Measurements from ENCODE around the gene HERC2.
"Not testable (repeated sequence)": the region's sequence is repeated elsewhere in the genome, so short reads cannot be mapped to it uniquely, and the experiment has no call there.

DNA sequence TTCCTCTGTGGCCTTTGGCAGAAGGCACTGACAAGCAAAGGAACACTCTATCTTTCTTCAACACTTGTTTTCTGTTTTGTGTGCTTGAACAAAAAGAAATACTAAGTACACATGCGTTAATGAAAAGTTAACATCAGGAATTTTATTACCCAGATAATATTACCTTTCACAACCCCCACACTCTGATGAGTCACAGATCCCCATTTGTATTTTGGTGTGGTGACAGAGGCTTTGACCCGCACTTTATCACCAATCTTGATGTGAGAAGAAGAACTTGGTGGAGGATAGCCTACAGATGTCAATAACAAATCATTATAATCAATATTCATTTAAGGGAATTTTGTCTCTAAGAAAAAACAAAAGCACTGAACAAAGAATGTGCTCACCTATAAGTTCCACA, 123.8 kb downstream of the HERC2 start:
- not testable (repeated sequence) for TF ChIP-seq POLR2A (IDR thresholded peaks at IDR 0.05)
- TF ChIP-seq, protein P1, sequence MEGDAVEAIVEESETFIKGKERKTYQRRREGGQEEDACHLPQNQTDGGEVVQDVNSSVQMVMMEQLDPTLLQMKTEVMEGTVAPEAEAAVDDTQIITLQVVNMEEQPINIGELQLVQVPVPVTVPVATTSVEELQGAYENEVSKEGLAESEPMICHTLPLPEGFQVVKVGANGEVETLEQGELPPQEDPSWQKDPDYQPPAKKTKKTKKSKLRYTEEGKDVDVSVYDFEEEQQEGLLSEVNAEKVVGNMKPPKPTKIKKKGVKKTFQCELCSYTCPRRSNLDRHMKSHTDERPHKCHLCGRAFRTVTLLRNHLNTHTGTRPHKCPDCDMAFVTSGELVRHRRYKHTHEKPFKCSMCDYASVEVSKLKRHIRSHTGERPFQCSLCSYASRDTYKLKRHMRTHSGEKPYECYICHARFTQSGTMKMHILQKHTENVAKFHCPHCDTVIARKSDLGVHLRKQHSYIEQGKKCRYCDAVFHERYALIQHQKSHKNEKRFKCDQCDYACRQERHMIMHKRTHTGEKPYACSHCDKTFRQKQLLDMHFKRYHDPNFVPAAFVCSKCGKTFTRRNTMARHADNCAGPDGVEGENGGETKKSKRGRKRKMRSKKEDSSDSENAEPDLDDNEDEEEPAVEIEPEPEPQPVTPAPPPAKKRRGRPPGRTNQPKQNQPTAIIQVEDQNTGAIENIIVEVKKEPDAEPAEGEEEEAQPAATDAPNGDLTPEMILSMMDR (IDR thresholded peaks at IDR 0.05), result not testable (repeated sequence)
